Measurements from ENCODE around the gene POLD1.
A peak's percentile ranks its signal among the peaks of the same experiment; 100 is the strongest.

GRCh38 chr19:50430888-50431342 lies 46.8 kb downstream of the POLD1 start:
- TF ChIP-seq POLR2A (IDR thresholded peaks at IDR 0.05) (no peak), CTCF (IDR thresholded peaks at IDR 0.05 in 8 of 11, conservative IDR thresholded peaks at IDR 0.05 in 3 of 11) (no peak), POLR2AphosphoS5 (IDR thresholded peaks at IDR 0.05) (peak in 1 of 3 donors; percentile 15)
